CMK (cell line): ENCODE results near the gene ZNF557.

Experiments used
- DNase-seq: peaks from one replicate; pipeline ENCODE4 v3.0.0-alpha.2; 2010; ENCODE audit warnings: low read depth

The ZNF557 gene

DNA sequence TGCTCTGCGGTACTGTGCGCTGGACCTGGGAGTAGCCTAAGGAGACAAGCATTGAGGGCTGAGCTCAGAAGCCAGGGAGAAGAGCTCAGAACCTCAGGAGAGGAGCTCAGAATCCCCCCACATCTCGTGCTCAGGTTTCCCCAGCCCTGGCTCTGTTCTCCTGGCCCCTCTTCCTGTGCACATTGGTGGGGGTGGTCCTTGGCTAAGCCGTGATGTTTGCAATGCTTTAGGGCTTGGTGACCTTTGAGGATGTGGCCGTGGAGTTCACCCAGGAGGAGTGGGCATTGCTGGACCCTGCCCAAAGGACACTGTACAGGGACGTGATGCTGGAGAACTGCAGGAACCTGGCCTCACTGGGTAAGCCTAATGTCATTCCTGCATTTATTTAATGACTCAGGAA, 6.6 kb downstream of the ZNF557 start:
- DNase-seq = no peak

DNA sequence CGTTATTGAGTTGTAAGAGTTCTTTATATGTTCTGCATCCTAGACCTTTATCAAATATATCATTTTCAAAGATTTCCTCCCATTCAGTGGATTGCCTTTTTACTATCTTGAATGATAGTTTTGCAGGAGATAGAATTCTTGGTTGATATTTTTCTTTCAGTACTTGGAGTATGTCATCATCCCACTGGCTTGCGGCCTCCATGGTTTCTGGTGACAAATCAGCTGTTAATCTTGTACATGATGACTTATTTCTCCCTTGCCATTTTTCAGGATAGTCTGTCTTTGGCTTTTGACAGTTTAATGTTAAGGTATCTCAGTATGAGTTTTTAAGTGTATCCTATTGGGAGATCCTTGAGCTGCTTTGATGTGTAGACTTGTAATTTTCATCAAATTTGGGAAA, 8.5 kb downstream of the ZNF557 start:
- no peak for DNase-seq

DNA sequence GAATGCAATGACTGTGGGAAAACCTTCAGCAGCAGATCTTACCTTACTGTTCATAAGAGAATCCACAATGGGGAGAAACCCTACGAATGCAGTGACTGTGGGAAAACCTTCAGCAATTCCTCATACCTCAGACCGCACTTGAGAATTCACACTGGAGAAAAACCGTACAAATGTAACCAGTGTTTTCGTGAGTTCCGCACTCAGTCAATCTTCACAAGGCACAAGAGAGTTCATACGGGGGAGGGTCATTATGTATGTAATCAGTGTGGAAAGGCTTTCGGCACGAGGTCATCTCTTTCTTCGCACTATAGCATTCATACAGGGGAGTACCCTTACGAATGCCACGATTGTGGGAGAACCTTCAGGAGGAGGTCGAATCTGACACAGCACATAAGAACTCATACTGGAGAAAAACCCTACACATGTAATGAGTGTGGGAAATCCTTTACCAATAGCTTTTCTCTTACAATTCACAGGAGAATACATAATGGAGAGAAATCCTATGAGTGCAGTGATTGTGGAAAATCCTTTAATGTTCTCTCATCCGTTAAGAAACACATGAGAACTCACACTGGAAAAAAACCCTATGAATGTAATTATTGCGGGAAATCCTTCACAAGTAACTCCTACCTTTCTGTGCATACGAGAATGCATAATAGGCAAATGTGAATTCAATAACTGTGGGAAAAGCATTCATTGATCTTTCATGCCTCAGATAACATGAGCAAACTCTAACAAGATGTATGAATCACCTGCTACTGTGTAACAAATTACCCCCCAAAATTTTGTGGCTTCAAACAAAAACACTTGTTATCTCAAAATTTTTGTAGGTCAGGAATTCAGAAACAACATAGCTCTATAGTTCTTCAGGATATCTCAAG, 13.8 kb downstream of the ZNF557 start:
- DNase-seq = no peak

DNA sequence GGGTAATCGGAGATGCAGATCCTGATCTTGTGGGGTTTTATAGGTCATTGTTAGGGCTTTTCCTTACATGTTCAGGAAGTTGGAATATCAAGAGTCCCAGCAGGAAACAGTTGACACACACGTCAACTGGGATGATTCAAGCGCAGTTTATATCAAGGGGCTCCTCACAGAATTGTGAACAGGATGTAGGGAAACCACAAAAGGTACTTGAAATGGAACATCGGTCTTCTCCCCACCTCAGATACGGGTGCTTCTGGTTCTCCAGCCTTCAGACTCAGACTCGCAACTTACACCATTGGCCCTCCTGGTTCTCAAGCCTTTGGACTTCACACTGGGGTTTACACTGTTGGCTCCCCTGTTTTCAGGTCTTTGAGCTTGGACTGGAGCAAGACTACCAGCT, 19.5 kb downstream of the ZNF557 start:
- DNase-seq = no peak

DNA sequence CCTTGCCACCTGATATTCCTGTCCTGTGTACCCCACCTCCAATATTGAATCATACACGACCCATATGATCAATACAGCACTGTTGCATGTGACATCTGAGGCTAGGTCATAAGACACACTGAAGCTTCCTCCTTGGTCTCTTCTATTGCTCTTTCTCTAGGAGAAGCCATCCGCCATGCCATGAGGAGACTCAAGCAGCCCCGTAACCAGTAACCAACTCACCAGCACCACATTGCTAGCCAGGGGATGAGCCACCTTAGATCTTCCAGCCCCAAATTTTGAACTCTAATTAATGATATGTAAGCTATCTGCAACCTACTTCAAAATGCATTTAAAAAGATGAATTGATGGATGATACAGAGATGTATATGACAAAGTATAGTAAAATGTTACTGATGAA, 28.6 kb downstream of the ZNF557 start:
- no peak for DNase-seq

DNA sequence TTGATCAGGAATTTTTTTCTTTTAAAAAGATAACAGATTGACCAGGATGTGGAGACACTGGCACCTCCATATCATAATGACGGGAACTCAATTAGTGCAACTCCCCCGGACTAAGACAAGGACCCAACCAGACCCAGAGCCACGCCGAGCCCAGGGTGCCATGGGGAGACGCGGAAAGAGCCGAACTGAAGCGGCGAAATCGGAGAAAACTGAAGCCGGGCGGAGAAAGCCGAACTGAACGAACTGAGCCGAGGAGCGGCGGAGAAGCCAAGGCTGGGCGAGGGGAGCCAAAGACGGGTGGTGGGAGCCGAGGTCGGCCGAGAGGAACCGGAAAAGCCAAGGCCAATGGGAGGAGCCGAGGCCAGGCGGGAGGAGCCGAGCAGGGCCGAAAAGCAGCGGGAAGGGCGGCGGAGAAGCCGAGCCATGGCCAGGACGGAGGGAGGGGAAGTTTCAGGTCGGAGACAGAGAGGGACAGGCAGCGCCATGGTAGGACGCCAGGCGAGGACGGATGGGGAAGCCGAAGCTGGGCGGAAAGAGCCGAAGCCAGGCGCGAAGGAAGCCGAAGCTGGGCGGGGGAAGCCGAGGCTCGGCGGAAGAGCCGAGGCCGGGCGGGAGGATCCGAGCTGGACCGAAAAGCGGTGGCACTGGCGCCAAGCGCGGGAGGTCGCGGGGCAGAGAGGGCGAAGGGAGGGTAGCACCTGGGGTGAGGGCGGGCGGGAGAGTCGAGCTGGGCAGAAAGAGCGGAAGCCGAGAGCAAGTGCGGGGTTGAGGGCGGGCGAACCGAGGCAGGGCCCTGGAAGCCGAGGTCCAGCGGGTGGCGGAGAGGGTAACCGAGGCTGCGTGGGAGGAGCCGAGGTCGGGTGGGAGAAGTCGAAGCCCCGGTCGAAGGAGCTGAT, 29.4 kb downstream of the ZNF557 start:
- DNase-seq = peak; percentile 84

DNA sequence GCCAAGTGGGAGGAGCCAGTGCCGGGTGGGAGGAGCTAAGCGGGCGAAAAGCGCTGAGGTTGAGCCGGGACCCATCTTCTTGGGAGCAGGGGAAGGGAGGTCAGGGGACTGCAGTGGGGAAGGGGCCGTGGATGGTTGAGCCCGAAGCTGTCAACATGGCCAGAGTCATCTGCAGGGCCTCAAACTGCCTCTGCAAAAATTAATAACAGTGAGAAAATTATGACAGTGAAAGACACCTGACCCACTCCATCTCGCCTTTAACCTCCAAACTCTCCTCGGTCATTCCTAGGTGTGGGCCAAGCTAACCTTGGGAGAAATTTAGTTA, 30.1 kb downstream of the ZNF557 start:
- no peak for DNase-seq

DNA sequence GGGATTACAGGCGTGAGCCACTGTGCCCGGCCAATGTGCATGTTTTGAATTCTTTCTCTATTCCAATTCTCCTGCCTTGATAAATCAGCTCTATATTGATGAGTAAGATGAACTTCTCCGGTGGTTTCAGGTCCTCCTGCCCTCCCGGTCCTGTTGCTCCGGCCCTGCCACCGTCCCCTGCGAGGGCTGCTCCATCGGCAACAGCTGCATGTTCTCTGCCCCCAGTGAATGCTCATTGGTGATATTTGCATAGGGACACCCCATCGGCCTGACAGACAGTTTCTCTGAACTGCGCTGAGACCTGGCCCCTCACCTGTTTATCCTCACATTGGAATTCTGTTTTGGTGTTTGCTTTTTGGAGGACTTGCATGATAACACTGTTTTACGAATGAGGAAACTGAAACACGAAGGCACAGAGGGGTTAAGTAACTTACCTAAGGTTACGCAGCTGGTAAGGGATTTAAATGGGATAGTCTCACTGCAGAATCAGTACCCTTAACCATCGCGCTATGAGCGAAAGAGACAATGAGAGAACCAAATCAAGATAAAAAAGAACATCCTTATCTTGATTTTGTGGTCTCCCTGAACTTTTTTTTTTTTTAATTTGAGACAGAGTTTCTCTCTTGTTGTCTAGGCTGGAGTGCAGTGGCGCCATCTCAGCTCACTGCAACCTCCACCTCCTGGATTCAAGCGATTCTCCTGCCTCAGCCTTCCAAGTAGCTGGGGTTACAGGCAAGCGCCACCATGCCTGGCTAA, 32.2 kb downstream of the ZNF557 start:
- no peak for DNase-seq

DNA sequence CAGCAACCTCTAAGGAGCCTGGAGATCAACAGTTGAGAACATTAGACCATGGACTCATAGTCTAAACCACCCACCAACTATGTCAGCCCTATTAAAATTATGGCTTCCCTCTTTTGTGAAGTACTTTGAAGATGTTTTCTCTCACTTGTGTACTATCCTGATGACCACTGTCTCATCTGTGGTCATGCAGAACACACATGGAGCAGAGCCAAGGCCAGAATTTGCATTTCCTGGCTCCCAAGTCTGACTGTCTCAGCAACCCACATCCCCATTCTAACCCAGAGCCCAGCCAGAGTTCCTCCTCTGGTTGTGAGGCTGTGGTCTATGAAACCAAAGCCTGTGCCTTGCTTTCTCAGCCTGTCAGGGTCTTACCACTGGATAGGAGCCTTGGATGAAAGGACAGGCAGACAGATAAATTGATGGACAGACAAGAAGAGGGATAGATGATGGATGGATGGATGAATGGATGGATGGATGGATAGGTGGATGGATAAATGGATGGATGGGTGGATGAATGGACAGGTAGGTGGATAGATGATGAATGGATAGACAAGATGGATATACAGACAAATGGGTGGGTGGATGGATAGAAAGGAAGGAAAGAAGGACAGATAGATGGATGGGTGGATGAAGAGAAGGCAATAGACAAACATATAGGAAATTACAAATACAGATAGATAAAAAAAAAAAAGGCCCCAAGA, 35.4 kb downstream of the ZNF557 start:
- DNase-seq = no peak

DNA sequence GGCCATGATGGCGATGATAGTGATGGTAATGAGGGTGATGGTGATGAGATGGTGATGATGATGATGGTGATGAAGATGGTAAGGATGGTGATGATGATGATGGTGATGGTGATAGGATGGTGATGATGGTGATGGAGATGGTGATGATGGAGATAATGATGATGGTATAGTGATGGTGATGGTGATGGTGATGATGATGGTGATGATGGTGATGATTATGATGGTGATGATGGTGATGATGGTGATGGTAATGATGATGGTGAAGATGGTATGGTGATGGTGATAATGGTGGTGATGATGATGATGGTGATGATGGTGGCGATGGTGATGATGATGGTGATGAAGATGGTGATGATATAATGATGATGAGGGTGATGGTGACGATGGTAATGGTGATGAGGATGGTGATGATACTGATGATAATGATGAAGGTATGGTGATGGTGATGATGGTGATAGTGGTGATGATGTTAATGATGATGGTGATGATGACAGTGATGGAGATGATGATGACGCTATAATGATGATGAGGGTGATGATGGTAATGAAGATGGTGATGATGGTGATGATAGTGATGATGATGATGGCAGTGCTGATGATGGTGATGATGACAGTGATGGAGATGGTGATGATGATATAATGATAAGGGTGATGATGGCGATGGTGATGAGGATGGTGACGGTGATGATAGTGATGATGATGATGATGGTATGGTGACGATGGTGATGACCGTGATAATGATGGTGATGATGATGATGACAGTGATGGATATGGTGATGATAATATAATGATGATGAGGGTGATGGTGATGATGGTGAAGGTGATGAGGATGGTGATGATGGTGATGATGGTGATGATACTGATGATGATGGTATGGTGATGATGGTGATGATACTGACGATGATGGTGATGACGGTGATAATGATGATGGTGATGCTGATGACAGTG, 37.5 kb downstream of the ZNF557 start:
- DNase-seq = no peak

DNA sequence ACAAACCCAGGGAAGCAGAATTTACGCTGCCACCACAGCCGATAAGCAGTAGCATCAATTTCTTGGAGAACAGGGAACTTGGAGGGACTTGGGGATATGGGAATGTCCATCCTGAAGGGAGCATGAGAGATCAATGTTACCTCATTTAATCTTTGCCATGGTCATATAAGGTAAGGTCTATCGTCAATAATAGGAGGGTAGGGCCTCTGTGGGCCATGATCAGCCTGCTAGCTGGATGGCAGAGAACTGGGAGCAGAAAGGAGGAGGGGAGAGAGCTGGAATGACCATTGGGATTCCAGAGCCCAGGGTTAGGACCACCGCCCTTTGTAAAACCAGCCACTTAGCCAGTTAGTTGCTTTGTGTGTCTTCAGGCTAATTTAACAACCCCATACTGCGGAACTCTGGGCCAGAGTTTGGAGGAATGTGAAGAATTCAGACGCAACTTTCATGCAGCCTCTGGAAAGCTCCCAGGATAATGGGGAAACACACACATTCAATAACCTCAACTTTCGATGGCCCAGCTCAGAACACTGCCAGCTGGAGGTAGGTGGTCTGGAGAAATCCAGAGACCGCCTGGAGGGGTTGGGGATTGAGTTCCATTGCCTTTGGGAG, 40.3 kb downstream of the ZNF557 start:
- no peak for DNase-seq

DNA sequence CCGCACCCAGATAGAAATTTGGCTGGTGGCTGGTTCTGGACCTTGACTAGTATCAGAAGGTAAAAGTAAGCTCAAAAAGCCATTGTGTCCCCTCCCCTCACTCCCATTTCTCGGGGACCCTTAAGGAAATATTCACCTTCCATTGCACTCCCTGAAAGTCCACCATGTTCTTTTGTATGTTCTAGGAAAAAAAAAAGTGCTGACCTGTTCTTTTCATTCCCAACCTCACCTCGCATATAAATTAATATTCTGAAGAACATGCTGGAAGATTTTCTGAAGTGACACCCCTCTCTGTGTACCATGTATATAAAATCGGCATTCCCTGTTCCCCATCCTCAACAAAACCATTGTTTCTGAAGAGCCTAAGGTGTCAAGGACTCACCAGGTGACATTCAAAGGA, 43.2 kb downstream of the ZNF557 start:
- DNase-seq = no peak

DNA sequence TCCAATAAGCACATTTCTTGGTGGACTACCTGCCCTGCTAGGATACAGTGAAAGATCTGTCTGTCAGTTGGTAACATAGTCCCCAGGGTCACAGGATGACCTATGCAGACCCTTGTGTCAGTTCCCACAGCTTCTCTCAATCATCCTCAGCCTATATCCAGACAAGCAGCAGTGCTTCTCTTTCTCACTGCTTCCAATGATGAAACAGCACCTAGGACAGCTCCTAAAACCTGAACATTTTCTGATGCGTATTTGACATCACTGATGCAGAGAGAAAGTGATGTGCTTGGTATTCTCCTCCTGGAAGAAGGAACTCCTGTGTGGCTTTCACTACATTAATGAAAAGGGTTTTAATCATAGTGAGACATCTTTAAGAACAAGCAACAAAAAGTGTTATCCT, 43.7 kb downstream of the ZNF557 start:
- DNase-seq = no peak

DNA sequence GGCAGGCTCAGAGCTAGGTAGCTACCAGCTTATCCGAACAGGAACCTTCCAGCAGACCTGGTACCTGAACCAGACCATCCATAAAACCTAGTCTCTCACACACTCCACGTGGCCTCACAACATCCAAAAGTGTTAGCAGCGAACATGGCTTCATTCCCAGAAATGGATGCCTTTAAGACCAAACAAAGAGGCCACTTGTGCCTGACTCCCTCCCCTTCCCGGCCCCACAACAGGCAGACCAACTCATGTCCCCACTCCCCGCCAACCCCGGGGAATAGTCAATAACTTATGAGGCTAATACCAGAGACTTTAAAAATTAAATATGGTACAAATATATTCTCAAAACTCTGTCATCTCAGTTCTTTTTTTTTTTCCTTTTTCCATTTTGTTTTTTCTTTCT, 46.2 kb downstream of the ZNF557 start:
- DNase-seq = no peak

DNA sequence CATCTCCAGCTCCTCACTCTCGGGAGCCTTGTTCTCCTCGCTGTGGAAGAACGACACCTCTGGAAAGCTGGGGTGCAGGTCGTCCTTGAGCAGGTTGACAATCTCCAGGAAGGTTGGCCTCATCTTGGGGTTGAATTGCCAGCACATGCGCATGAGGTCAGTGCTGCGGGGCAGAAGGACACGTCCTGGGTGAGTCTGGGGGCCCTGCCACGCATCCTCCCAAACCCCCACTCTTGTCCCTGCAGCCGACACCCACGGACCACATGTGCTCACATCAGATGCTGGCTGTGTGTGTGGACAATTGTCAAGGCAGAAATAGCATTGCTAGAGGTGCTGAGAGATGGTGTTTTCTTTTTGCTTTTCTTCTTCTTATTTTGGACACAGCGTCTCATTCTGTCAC, 47.7 kb downstream of the ZNF557 start:
- no peak for DNase-seq

DNA sequence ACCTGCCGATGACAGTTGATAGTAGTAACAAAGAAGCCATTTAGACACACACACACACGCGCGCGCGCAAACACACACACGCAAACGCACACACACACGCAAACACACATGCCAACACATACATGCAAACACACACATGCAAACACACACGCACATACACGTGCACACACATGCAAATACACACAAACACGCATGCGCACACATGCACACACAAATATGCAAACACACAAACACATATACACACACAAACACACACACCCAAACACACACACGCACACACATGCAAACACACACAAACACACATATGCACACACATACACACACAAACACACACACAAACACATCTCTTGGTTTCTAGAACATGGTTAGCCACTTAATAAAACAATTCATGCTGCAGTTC, 50.1 kb downstream of the ZNF557 start:
- no peak for DNase-seq

DNA sequence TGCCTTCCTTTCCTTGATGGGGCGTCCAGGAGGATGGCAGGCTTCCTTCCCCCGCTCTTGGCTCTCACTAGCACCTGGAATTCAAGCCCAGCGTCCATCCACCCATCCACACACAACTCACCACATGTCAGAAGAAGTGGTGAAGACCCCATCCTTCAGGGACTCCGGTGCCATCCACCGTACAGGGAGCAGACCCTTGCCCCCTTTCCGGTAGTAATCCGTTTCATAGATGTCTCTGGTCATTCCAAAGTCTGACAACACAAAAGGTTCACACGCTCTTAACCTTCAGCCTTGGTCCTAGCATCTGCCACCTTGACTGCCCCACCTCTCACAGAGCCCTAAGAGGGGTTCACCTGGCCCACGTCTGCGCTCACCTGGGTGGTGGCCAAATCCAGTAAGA, 51.0 kb downstream of the ZNF557 start:
- no peak for DNase-seq

DNA sequence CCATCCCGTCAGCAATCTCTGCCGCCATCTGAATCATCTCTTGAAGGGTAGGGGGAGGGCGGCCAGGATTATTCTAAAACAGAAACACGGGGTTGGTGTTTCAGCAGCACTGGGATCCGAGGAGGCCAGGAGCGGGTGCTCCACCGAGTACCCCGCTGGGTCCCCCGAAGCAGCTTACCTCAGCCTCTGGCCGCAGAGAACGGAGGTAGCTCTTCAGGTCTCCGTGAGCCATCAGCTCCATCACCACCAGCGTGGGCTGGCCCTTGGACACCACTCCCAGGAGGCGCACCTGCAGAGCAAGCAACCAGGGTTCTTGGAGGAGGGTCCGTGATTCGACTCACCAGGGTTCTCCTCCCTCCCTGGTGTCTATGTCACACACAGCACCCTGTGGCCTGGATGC, 53.2 kb downstream of the ZNF557 start:
- DNase-seq = no peak

DNA sequence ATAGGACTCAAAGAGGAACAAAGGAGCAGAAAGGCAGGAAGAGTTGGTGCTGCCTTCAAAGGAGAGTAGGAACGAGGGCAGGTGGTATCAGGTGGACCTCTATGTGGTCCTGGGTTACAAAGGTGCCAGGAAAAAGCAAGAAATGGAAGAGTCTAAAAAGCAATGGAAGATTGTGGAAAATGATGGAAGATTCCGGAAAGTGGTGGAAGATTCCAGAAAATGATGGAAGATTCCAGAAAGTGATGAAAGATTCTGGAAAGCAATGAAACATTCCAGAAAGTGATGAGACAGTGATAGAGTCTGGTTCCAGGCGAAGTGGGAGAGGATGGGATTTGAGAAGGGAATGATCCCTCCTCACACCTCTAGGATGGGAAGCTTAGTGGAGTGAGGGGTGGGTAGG, 55.3 kb downstream of the ZNF557 start:
- DNase-seq = no peak

DNA sequence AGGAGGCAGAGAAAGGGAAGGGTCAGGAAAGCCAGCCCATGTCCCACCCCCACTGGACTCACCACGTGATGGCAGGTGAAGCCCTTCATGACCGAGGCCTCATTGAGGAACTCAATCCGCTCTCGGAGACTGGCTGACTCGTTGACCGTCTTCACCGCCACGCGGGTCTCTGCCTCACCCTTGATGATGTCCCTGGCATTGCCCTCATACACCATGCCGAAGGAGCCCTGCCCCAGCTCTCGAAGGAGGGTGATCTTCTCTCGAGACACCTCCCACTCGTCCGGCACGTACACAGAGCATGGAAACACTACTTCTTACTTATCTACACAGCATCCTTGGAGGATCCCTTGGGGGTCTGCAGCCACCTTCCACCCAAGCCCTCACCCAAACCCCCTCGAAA, 55.7 kb downstream of the ZNF557 start:
- no peak for DNase-seq
